Stimulated activated CD4-positive, alpha-beta T cell treated with anti-CD3 and anti-CD28 coated beads, Interleukin-12 subunit alpha, Interleukin-12 subunit beta, amount 100 ng/mL, for 48 hours (primary cell): Measurements from ENCODE around the gene PALM2AKAP2.

Experiments
- DNase-seq, 3 donors: peaks; one replicate each; pipeline ENCODE4 v3.0.0-alpha.2; 2020; ENCODE audit warnings: low read depth in 2 of 3, low spot score in 1 of 3

The PALM2AKAP2 gene

DNA sequence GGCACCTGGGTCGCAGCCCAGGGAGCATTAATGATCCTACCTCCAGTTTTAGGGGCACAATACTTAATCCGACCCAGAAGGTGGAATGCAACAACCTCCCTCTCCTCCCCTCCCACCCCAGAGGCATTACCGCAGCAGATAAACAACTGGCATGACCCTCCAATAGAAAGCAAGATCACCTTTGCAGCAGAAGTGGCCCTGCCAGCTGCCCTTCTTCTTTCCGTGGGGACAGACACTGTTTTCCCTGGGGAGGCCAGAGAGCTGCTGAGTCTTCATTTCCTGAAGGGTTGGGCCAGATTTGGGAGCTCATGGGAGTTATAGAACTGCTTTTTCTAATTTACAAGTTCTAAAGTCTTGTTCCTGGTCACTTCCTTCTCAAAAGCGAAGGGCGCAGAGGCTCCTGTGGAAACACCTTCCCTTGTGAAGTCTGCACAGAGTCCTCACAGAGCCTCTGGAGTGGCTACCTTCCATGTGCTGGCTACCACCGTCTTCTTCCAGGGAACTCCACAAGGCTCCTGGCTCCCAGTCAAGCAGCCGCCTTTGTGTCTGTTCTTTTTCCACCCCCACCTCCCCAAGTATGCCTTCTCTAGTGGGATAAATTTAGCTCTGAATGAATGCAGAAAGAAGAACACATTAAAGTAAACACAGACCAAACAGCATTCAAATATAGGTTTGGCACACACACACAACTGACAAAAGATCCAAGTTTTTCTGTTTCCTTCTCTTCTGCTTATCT is 8.0 kb upstream of the PALM2AKAP2 start:
- no peak for DNase-seq

DNA sequence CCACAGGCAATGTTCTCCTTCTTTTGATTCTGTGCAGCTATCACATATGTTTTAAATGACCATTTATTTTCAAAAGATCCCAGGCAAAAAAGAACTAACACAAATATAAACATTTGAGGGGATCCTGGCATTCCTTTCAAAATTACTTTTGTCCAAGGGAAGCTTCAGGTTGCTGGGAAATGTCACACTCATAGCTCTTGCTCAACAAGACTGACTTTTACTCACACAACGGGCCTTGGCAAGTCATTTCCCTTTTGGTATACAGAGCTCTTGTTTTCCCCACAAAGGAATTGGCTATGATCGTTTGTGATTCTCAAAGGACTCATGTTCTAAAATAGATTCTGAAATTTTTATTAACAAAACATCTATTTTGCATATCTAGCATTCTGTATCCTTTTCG is 4.5 kb upstream of the PALM2AKAP2 start:
- no peak for DNase-seq

DNA sequence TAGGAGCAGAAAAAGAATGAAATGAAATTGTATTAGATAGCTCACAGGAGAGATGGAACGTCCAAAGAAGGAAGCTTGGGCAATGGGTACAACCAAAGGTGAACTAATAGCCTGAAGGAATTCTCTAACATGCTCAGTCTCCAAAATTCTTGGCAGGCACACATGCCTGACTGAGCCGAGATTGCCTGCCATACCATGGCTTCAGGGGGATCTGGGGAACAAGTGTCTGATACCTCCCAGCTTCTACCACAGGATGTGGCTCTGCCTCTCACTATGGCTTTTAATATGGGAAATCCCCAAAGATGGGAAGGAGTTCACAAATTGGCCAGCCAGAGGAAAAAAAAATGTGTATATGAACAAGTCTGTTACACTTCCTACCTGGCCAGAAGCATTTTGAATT is 3.6 kb upstream of the PALM2AKAP2 start:
- no peak for DNase-seq

DNA sequence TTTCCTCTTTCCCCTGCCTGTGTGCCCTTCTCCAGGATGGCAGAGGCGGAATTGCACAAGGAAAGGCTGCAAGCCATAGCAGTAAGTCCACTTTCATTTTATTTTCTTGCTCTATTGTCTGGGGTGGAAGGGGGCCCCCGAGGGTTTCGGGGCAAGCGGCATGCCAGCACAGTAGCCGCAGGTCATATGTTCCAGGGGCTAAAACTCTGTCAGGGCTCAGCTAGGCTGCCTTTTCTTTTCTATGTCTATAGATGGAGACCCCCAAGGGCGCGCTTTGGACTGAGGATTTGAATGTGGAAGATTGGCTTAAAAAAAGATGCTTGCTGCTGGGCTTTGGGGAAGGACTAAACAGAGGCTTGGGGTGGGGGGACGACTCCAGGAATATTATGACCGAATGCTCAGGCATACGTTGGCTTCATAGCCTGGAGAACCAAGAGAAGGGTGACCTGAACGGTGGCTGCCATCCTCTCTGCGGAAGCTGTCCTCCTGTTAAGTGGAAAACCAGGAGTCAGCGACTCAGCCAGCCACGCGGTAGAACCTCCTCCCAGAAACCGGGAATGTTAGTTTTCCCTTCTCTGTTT is 545 bp downstream of the PALM2AKAP2 start:
- no peak for DNase-seq

DNA sequence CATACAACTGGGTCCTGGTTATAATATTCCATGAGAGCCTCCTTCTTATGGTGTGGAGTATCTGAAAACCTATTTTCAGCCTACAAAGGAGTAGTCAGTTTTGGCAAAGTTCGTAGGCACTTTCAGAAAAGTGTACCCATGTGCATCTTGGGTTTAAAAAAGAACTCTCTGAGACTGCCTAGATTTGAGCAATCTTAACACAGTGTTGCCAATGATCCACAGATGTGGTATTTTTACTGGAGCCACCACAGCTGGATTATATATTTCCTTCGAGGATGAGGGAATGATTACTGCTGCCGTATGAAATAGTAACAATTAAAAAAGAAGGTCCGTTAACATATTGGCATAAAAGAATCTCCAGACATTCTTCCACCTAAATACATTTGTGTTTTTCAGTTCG is 1.1 kb downstream of the PALM2AKAP2 start:
- no peak for DNase-seq

DNA sequence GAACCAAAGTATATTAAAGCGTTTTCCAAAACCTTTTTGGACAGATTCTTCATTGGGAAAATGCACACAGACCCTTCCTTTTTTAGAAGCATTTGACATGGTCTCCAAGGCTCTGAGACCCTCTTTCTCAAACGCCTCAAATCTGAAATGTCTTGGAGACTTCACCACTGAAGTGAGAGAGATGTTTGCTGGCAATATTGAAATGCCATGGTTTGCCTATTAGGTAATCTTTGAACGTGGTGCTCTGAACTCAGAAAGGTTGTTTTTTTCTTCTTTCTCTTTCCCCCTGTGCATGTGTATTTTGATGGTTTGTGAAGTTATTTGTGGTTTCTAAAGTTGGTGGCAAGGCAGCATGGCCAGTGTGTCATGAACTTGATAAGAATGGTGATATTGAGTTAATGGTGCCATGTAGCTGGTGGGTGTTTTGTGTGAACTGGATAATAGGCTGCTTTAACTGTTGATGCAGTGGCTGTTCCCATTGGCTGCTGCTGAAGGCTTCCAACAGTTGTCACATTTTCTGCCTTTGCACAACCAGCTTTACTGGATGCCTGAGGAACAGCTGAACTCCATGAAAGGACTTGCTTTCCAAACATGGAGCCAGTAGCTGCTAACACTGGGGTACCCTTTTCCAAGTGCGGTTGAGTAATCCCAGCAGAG is 1.7 kb downstream of the PALM2AKAP2 start:
- DNase-seq, result no peak

DNA sequence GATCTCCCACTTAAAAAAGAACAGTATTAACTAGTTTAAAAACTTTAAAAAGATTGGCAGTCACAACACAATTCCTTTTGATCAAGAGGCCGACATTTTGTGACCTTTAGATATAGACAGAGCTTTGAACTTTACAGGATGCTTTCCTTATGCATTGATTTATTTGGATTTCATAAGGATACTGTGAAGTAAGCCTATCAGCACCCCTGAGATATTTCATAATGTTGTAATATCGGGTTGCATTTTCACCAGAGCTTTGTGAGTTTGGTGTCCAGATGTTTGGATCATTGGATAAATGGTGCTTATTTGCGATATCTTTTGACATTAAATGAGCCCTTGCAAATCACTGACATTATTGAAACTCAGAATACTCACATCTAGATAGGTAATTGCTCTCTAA is 7.7 kb downstream of the PALM2AKAP2 start:
- DNase-seq, result no peak

DNA sequence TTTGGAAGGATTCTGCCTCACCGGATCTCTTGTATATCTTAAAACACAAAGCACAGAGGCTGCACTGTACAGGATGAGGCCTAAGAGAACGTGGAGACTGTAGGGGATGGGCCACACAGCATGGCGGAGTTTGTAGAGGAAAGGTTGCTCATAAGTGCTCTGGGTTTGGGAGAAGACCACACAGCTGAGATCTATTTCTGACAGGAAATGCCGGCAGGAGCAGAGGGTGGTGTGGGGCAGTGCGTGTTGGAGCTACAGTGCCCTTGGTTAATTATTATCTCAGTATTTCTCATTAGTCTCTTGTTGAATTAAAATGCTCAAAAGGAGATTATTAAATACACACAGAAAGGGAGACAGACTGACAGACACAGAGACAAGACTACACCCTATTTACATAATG is 9.6 kb downstream of the PALM2AKAP2 start:
- DNase-seq, result no peak

DNA sequence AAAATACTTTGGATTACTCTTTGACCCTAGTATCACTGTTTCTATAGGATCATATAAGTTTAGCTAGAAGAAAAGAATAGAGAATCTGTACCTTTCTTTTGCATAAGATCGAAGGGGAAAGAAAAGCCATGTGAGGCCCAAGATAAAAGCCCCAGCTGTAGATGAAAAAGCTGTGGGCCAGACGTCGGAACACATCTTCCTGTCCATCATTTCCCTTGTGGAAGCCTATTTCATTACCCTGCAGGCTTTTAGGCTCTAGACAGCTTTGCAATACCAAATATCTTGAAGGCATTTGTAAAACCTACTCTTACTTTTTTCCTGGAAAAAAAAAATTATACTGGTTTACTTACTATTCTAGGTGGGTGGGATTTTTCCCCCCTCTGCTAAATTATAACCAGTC is 10.0 kb downstream of the PALM2AKAP2 start:
- DNase-seq, result no peak

DNA sequence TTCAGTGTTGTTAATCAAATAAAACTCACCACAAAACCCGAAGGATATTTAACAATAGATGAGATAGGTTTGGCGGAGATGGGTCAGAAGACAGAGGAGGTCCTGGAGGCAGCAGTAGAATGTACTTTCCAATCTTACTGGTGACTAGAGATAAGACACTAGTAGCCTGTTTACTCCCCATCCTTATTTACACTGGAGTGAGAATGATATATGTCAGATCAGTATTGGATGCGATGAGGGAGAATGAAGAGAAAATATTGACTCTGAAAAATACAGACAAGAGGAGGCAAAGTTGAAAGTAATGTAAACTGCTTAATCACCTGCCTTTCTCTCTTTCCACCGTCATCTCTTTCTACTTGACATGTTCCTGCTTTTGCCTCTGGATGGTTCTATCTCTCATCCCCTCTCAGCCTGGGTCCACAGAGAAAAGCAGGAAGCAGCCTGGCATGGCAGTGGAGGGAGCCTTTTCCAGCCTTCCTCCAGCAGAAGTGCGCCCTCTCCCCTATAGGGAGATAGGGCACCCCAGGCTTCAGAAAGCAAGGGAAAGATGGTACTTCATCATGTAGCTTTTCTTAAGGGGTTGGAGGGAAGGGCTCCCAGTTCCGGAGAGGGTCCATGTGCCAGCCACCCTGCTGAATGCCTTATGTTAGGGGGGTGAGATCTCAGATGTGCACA is 11.1 kb downstream of the PALM2AKAP2 start:
- DNase-seq, result no peak

DNA sequence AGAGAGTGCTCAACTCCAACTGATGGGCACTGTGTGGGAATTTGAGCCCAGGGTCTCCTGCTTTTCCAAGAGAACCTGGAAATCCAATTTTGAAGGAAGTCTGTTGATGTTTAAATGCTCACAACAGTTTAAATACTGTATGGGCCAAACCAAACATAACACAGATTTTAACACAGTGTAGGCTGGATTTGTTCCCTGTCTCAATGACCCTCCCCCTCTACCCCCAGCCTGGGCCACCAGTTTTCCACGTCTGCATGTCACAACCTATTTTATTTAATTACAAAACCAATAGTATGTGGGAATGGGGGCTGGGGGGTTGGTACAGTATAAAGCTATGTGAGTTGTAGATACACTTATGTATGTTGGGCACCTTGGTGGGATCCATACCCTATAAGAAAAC is 11.7 kb downstream of the PALM2AKAP2 start:
- DNase-seq, result no peak

DNA sequence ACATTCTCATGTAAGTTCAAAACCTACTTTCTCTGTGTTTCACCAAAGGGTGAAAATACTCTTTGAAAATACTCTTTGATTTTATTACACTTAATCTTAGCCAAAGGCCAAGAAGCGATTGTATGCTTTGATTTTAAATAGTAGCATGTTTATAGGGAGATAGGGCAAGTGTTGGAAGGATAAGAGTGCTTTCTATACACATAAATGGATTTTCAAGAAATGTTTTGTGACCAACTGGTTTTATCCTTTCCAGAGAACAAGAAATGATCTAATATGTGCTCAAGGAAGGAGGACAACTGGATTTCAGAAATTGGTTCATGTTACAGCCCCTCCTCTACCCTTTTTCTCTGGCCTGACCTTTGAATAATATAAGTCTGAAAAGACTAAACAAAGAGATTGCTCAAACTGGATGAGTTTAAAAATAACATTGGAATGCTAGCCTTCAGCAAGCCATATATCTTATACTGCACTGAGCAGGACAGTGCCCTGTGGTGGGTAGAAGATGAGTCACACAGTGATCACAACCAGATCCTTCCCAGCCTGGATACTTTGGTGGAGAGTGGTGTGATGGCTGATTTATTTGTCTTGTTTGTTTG is 13.1 kb downstream of the PALM2AKAP2 start:
- no peak for DNase-seq

DNA sequence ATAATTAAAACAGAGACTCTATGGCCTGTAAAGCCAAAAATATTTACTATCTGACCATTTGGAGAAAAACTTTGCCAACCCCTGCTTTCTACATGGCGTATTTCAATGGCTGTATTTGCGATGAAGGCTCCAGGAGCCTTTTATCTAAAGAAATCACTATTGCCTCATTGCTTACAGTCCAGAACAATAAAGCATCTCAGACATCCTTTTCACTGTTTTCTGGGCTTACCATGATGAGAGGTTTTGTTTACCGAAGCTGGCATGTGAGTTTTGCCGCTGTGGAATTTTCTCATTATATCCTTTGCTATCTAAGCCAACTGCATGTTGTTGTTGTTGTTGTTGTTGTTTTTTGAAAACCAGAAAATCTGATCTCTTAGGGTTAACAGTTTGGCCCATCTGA is 13.9 kb downstream of the PALM2AKAP2 start:
- no peak for DNase-seq

DNA sequence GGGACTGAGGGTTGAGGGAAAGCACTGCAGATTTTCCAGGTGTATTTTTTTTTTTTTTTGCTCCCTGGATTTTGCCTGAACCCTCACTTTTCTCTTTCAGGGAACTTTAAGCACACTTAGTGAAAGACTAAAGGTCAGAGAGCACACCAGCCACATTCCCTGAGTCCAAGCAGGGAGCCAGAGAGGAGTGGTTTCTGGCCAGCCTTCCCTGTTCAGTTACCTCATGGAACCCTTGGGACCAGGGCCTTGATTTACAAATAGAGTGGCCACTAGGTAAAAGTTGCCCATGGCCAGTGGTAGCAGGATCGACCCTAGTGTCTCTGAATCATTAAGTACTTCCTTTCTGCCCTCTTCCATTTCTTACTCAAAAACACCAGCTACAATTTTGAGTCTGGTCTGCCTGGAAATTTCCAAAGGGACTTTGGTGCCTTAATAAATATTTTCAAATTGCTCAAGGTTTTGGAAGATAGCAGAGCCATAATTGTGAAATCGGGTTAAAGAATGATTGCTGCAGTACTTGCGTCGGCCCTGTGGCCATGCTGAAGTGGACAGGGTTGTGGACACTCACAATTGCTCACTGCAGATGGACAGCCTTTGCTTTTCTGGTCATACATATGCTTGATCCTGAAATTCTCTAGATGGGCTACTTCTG is 14.5 kb downstream of the PALM2AKAP2 start:
- DNase-seq, result no peak

DNA sequence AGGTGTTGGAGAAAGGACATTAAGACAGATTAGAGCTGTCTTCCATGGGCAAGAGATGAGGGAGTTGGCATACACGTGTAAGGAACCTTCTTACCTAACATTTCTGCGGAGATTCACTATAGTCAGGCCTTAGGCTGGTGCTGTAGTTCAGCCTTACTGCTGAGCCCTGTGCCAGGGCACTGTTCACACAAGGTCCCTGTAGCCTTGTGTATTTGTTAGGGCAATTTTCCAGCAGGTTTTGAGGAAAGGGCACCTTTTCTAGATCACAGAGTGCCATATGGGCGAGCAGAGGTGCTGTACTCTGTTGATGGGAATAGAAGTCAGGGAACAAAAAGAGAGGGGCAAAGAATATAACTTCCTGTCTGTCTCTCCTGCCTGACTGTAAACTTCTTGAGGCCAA is 15.6 kb downstream of the PALM2AKAP2 start:
- no peak for DNase-seq

DNA sequence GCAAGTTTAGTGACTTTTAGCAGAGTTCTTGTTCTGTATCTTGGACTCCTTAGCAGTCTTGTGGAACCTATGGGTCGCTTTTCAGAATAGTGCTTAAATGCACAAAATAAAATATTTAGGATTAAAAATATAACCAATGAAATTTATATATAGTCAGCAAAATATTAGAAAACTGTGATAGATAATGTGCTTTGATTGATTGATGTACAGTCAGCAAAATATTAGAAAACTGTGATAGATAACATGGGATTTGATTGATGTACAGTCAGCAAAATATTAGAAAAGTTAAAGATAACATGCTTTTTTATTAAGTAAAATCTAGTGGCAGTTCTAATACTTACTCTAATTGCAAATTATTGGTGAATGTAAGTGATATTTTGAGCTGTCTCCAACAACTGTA is 16.1 kb downstream of the PALM2AKAP2 start:
- no peak for DNase-seq

DNA sequence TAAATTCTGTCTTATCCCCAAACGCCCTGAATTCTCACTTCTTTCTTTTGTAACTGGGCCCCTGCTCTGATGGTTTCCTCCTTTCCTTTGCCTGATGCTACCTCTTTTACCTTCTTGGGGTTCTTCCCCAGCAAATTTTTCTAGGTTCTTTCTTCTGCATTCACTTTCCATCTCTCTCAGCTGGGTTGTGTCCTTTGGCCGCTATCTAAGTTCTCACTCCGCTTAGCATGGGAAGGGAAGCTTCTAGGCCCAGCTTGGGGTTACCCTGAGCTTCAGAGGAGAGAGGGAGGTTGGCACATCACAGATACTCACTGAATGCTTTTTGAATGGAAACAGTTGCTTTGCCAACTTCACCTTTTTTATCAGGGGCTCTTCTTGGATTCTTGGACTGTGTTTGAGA is 17.0 kb downstream of the PALM2AKAP2 start:
- DNase-seq, result no peak

DNA sequence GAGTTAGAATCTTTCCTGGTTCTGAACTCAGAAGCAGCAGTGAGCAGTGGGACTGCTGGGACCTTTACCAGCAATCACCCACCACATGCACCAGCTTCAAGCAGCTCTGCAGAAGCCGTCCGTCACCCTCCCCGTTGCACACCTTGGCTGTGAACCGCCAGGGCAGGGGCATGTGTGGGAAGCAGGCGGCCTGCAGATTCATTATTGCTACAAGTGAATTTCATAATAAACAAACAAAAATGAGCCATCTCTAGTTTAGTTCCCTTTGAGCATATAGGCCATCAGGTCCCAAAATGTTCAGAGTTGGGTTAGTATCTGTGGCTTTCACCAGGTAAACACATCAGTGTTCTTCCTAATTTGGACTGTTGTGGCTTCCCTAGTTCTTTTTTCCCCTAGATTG is 17.5 kb downstream of the PALM2AKAP2 start:
- DNase-seq, result no peak

DNA sequence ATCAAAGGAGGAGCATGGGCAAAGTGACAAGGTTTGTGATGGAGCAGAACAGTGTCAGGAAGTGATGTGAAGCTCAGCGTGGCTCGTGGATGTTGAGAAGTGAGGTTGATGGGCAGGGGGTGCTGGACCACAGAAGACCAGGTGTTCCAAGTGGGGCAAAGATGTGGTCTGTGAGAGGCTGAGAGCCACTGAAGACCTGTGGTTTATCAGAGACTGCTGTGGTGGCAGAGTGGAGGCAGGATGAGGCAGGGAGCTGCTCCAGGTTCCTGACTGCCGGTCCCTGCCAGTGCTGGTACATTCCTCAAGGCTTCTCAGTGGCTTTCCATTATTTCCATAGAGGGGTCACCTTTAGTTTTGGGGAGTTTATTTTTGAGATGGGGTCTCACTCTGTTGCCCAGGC is 19.1 kb downstream of the PALM2AKAP2 start:
- DNase-seq, result no peak

DNA sequence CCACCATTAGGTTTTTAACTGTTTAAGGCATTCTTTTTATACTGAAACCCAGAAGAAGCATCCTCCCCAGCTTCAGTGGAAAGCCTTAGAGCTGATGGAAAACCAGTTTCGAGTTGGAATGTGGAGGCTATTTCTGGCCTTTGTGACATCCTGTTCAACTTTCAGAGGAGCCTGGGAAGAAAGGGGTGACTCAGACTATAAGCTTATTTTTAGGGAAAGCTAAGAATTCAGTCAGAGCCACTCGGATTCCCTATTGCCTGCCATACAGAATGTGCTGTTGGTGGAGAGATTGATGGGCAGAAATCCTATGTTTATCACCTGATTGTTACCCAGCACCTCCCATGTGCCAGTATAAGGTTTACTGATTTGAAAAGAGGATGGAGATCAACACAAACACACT is 19.8 kb downstream of the PALM2AKAP2 start:
- no peak for DNase-seq

DNA sequence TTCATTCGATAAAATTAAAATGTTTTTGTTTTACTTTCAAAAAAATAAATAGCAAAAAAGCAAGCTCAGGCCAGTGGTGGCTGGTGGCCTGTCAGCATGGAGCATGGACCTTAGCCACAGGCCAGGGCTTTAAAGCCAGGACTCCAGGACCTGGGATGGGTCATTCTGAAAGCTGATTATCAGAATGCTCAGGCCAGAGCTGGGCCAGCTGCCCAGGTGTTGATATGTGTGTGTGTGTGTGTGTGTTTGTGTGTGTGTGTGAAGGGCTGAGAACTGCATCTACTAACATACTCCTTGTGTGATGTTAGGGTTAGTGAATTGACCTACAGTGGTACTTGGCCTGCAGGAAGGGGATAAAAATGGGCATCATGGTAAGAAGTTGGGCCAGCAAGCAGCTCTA is 21.5 kb downstream of the PALM2AKAP2 start:
- DNase-seq, result no peak
